HG03039 (cell line): ENCODE data around the gene AGFG2.
A peak's percentile ranks its signal among the peaks of the same experiment; 100 is the strongest.
"Not testable (repeated sequence)": the region's sequence is repeated elsewhere in the genome, so short reads cannot be mapped to it uniquely, and the experiment has no call there.

Experiments
- ATAC-seq: cut with Tn5 transposase; IDR thresholded peaks from one replicate; pipeline ENCODE4 v1.9.1; 2021; ENCODE audit warnings: mild to moderate bottlenecking, moderate library complexity; ENCODE audit not compliant: unreplicated experiment

The AGFG2 gene, protein sequence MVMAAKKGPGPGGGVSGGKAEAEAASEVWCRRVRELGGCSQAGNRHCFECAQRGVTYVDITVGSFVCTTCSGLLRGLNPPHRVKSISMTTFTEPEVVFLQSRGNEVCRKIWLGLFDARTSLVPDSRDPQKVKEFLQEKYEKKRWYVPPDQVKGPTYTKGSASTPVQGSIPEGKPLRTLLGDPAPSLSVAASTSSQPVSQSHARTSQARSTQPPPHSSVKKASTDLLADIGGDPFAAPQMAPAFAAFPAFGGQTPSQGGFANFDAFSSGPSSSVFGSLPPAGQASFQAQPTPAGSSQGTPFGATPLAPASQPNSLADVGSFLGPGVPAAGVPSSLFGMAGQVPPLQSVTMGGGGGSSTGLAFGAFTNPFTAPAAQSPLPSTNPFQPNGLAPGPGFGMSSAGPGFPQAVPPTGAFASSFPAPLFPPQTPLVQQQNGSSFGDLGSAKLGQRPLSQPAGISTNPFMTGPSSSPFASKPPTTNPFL

GRCh38 chr7:100538654-100539435 lies at the start of gene AGFG2:
AGFG2 (plus strand) TSS chr7:100539203; CDS start chr7:100539347, 144 bp downstream.
- peak; percentile 95 for ATAC-seq

GRCh38 chr7:100489824-100490223 lies 49.2 kb upstream of the AGFG2 start:
- ATAC-seq: no peak

- no peak for ATAC-seq
Measured at GRCh38 chr7:100490483-100491191, 48.4 kb upstream of the AGFG2 start.

- no peak for ATAC-seq
Measured at GRCh38 chr7:100491192-100491578, 47.8 kb upstream of the AGFG2 start.

GRCh38 chr7:100492738-100493475 lies 46.1 kb upstream of the AGFG2 start:
- ATAC-seq: no peak

- ATAC-seq: no peak
Measured at GRCh38 chr7:100493476-100494264, 45.3 kb upstream of the AGFG2 start.

- ATAC-seq: no peak
Measured at GRCh38 chr7:100496509-100496908, 42.5 kb upstream of the AGFG2 start.

- not testable (repeated sequence) for ATAC-seq
Measured at GRCh38 chr7:100500743-100501142, 38.3 kb upstream of the AGFG2 start.

DNA sequence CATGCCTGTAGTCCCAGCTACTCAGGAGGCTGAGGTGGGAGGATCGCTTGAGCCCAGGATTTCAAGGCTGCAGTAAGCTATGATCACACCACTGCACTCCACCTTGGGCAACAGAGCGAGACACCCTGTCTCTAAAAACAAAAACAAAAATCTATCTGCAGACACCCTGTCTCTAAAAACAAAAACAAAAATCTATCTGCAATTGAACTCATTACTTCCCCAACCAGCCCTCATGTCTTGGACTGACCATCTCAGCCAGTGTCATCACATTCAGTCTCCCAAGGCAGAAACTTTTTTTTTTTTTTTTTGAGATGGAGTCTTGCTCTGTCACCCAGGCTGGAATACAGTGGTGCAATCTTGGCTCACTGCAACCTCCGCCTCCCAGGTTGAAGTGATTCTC lies 35.0 kb upstream of the AGFG2 start:
- not testable (repeated sequence) for ATAC-seq

DNA sequence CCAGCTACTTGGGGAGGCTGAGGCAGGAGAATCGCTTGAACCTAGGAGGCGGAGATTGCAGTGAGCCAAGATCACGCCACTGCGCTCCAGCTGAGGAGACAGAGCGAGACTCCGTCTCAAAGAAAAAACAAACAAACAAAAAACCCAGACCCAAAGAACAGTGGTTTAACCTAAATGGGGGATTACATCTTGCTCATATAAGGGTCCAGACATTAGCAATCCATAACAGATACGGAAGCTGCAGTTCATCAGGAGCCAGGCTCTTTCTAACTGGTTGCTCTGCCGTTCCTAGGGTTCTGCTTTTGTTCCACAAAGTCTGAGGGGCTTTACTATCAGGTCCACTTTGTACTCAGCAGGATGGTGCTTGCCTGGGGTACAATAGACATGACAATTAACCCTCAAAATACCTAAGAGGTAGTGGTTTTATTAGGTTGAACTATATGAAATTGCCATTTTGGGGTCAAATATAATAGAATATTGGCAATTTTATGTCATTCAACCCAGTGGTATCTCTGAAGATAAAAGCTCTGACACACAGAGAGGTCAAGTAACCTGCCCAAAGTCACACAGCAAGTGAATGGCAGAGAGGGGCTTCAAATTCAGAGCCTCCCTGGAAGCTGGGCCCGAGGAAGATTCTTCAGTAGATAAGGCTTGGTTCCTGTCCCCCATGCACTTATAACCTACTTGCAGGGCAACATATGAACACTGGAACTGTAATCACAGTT lies 34.0 kb upstream of the AGFG2 start:
- ATAC-seq: no peak

DNA sequence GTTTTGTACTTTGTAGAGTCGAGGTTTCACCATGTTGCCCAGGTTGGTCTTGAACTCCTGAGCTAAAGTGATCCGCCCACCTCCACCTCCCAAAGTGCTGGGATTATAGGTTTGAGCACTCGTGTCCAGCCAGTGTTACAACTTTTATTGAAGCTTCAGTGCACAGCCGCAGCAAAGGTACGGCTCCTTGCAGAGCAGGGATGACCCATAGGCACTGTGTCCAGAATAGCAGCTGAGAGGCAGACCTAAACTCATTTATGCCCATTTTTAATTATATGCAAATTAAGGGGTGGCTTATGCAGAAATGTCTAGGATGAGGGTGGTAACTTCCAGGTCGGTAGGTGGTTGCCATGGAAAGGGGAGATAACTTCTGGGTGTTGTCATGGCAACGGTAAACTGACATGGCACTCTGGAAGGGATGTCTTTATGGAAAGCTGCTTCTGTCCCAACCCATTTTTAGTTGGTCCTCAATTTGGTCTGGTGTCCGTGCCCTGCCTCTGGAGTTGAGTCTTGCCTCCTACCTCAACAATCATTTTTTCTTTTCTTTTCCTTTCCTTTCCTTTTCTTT lies 32.6 kb upstream of the AGFG2 start:
- no peak for ATAC-seq

GRCh38 chr7:100509231-100509630 lies 29.8 kb upstream of the AGFG2 start:
- no peak for ATAC-seq

DNA sequence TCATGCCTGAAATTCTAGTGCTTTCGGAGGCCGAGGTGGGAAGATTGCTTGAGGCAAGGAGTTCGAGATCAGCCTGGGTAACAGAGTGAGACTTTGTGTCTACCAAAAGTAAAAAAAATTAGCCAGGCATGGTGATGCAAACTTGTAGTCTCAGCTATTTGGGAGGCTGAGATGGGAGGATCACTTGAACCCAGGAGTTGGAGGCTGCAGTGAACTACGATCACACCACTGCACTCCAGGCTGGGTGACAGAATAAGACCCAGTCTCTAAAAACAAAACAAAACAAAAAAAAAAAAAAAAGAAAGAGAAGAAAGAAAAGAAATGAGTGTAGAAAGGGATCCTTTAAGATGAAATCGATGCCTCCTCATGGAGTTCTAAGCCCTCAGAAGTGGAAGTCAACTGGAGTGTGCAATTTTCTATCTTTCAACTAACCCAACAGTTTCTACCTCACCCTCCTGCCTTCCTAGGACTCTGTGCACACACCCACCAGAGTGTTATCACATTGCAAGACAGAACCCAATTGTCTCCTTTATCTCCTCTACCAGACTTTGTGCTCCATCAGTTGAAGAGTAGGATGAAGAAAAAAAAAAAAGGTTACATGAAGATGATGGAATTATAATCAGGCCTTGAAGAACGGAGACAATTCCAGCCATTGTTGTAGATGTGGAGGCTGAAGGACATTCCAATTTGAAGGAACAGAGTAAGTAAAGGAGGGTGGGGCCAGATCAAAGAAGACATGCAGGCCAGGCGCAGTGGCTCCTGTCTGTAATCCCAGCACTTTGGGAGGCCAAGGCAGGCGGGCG lies 28.4 kb upstream of the AGFG2 start:
- no peak for ATAC-seq

- no peak for ATAC-seq
Measured at GRCh38 chr7:100513212-100513810, 25.7 kb upstream of the AGFG2 start.

DNA sequence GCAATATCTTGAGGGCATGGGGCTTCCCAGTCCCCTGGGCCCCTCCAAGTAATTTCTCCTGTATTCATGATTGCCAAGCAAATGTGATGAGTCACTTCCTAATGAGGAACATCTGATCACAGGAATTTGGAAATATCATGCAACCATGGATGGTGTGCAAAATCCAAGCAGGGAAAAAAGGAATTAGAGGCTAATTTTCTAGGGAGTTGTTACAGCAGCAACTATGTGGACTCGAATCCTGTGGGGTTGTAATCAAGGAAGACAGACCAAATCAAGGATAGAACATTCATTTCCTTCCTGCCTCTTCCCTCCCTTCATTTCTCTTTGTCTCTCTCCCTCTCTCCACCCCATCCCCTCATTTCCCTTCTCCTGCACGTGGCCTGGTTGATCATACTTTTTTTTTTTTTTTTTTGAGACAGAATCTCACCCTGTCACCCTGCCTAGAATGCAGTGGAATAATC lies 23.9 kb upstream of the AGFG2 start:
- ATAC-seq: no peak

- no peak for ATAC-seq
Measured at GRCh38 chr7:100516135-100516812, 22.7 kb upstream of the AGFG2 start.

DNA sequence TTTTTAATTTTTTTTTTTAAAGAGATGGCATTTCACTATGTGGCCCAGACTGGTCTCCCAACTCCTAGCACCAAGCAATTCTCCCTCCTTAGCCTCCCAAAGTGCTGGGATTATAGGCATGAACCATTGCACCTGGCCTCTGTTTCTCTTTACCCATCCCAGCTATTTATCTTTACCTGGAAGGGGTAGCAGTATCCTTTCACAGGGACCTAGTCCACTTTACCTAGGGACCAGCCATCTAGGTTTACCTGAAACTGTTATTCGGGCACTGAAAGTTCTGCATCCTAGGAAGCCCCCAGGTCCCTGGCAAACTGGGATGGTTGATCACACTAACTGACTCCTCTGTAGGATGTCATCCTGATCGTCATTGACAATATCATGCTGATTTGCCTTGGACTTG lies 21.7 kb upstream of the AGFG2 start:
- ATAC-seq: no peak
